Measurements from ENCODE around the gene CLDN9.
"Not testable (repeated sequence)": the region's sequence is repeated elsewhere in the genome, so short reads cannot be mapped to it uniquely, and the experiment has no call there.

- not testable (repeated sequence) for TF ChIP-seq CTCF (IDR thresholded peaks at IDR 0.05); POLR2A (IDR thresholded peaks at IDR 0.05); POLR2AphosphoS5 (IDR thresholded peaks at IDR 0.05; ENCODE audit: insufficient read depth in 1 of 2, low read depth in 1 of 2)
Measured at GRCh38 chr16:3053330-3053710, 40.6 kb downstream of the CLDN9 start.
